Fibroblast of skin of back (primary cell): ENCODE results near the gene PROB1.
"Not testable (repeated sequence)": the region's sequence is repeated elsewhere in the genome, so short reads cannot be mapped to it uniquely, and the experiment has no call there.

Experiments used
- DNase-seq: peaks from one replicate; pipeline ENCODE4 v3.0.0-alpha.2; 2013

PROB1 gene

GRCh38 chr5:139391570-139392323 lies 3.2 kb downstream of the PROB1 start:
- DNase-seq, result peak; percentile 58

- no peak for DNase-seq
Measured at GRCh38 chr5:139390639-139391569, 4.0 kb downstream of the PROB1 start.

GRCh38 chr5:139389701-139390638 lies 4.9 kb downstream of the PROB1 start, which contains the start of gene MZB1:
Gene MZB1, minus strand, starts transcription at chr5:139389913. Its CDS starts 57 bp downstream, at chr5:139389856.
- DNase-seq, result no peak

GRCh38 chr5:139388198-139388821 lies 6.6 kb downstream of the PROB1 start:
- DNase-seq, result peak; percentile 31

- no peak for DNase-seq
Measured at GRCh38 chr5:139387611-139388197, 7.2 kb downstream of the PROB1 start.

- not testable (repeated sequence) for DNase-seq
Measured at GRCh38 chr5:139386956-139387355, 7.9 kb downstream of the PROB1 start.

- DNase-seq, result no peak
Measured at GRCh38 chr5:139386050-139386438, 8.9 kb downstream of the PROB1 start.

- DNase-seq, result no peak
Measured at GRCh38 chr5:139385061-139386049, 9.5 kb downstream of the PROB1 start.

GRCh38 chr5:139384591-139385051 lies 10.3 kb downstream of the PROB1 start:
- no peak for DNase-seq

GRCh38 chr5:139383993-139384590 lies 10.8 kb downstream of the PROB1 start:
- DNase-seq, result no peak

GRCh38 chr5:139383275-139383992 lies 11.5 kb downstream of the PROB1 start, which contains the start of gene SLC23A1:
Gene SLC23A1, minus strand, starts transcription at chr5:139383297. Its CDS starts 44 bp downstream, at chr5:139383253.
- DNase-seq, result no peak

GRCh38 chr5:139382807-139383206 lies 12.1 kb downstream of the PROB1 start:
- DNase-seq, result no peak

GRCh38 chr5:139381837-139382761 lies 12.8 kb downstream of the PROB1 start:
- DNase-seq, result no peak

GRCh38 chr5:139379626-139380449 lies 15.1 kb downstream of the PROB1 start:
- no peak for DNase-seq

- no peak for DNase-seq
Measured at GRCh38 chr5:139378941-139379361, 16.0 kb downstream of the PROB1 start.

- no peak for DNase-seq
Measured at GRCh38 chr5:139378101-139378825, 16.6 kb downstream of the PROB1 start.
